ENCODE results near the gene PKP3.

Gene PKP3

GRCh38 chr11:403021-403760 is 9.2 kb downstream of the PKP3 start:
- Histone ChIP-seq H3K9ac (ENCODE audit: low read length) (no peak overlapping the region), H3K27ac (ENCODE audit: low read depth, low read length) (no peak overlapping the region), H3K4me3 (ENCODE audit: low read depth, low read length) (no peak overlapping the region), H3K36me3 (ENCODE audit: control insufficient read depth, insufficient read depth, low read length) (peaks cover 24% of the 10 kb centered on the region), H3K4me1 (ENCODE audit: control insufficient read depth, insufficient read depth, low read length) (peaks cover 13% of the 10 kb centered on the region), H3K9me3 (ENCODE audit: control insufficient read depth, insufficient read depth, low read depth, low read length) (no peaks in the 10 kb centered on the region), H3K27me3 (ENCODE audit: control insufficient read depth, insufficient read depth, low read length) (peaks cover 5% of the 10 kb centered on the region; the same call in 1 of the 2 replicates)

- Histone ChIP-seq H3K36me3 (ENCODE audit: control insufficient read depth, insufficient read depth, low read length) (peaks cover 21% of the 10 kb centered on the region), H3K9me3 (ENCODE audit: control insufficient read depth, insufficient read depth, low read depth, low read length) (no peaks in the 10 kb centered on the region), H3K9ac (ENCODE audit: low read length) (no peak overlapping the region), H3K4me3 (ENCODE audit: low read depth, low read length) (no peak overlapping the region), H3K4me1 (ENCODE audit: control insufficient read depth, insufficient read depth, low read length) (peaks cover 13% of the 10 kb centered on the region), H3K27me3 (ENCODE audit: control insufficient read depth, insufficient read depth, low read length) (peaks cover 10% of the 10 kb centered on the region; the same call in 1 of the 2 replicates), H3K27ac (ENCODE audit: low read depth, low read length) (no peak overlapping the region)
Observed at GRCh38 chr11:403761-404431, 9.9 kb downstream of the PKP3 start.

- H3K9me3 ChIP-seq (ENCODE audit: control insufficient read depth, insufficient read depth, low read depth, low read length), result no peaks in the 10 kb centered on the region
- no peak overlapping the region for H3K9ac ChIP-seq (ENCODE audit: low read length)
- H3K27me3 ChIP-seq (ENCODE audit: control insufficient read depth, insufficient read depth, low read length), result peaks cover 10% of the 10 kb centered on the region; the same call in 1 of the 2 replicates
- peaks cover 13% of the 10 kb centered on the region for H3K4me1 ChIP-seq (ENCODE audit: control insufficient read depth, insufficient read depth, low read length)
- H3K4me3 ChIP-seq (ENCODE audit: low read depth, low read length), result no peak overlapping the region
- H3K36me3 ChIP-seq (ENCODE audit: control insufficient read depth, insufficient read depth, low read length), result peaks cover 17% of the 10 kb centered on the region
- no peak overlapping the region for H3K27ac ChIP-seq (ENCODE audit: low read depth, low read length)
Observed at GRCh38 chr11:404551-405264, 10.7 kb downstream of the PKP3 start.

GRCh38 chr11:405323-405953 is 11.4 kb downstream of the PKP3 start:
- Histone ChIP-seq H3K9me3 (ENCODE audit: control insufficient read depth, insufficient read depth, low read depth, low read length) (no peaks in the 10 kb centered on the region), H3K9ac (ENCODE audit: low read length) (no peak overlapping the region), H3K4me3 (ENCODE audit: low read depth, low read length) (no peak overlapping the region), H3K4me1 (ENCODE audit: control insufficient read depth, insufficient read depth, low read length) (peaks cover 13% of the 10 kb centered on the region), H3K27ac (ENCODE audit: low read depth, low read length) (no peak overlapping the region), H3K36me3 (ENCODE audit: control insufficient read depth, insufficient read depth, low read length) (peaks cover 12% of the 10 kb centered on the region), H3K27me3 (ENCODE audit: control insufficient read depth, insufficient read depth, low read length) (peaks cover 10% of the 10 kb centered on the region; the same call in 1 of the 2 replicates)

- peak overlapping the region; percentile 59 for H3K4me3 ChIP-seq (ENCODE audit: low read depth, low read length)
- no peaks in the 10 kb centered on the region for H3K9me3 ChIP-seq (ENCODE audit: control insufficient read depth, insufficient read depth, low read depth, low read length)
- H3K27me3 ChIP-seq (ENCODE audit: control insufficient read depth, insufficient read depth, low read length), result peaks cover 10% of the 10 kb centered on the region; the same call in 1 of the 2 replicates
- H3K4me1 ChIP-seq (ENCODE audit: control insufficient read depth, insufficient read depth, low read length), result peaks cover 13% of the 10 kb centered on the region
- no peak overlapping the region for H3K9ac ChIP-seq (ENCODE audit: low read length)
- peaks cover 12% of the 10 kb centered on the region for H3K36me3 ChIP-seq (ENCODE audit: control insufficient read depth, insufficient read depth, low read length)
- no peak overlapping the region for H3K27ac ChIP-seq (ENCODE audit: low read depth, low read length)
Observed at GRCh38 chr11:405954-406795, 12.2 kb downstream of the PKP3 start.

- Histone ChIP-seq H3K9ac (ENCODE audit: low read length) (peak overlapping the region; percentile 19), H3K4me3 (ENCODE audit: low read depth, low read length) (peak overlapping the region; percentile 59), H3K36me3 (ENCODE audit: control insufficient read depth, insufficient read depth, low read length) (peaks cover 12% of the 10 kb centered on the region), H3K27ac (ENCODE audit: low read depth, low read length) (peak overlapping the region; percentile 53; the same call in 1 of the 2 replicates), H3K4me1 (ENCODE audit: control insufficient read depth, insufficient read depth, low read length) (peaks cover 13% of the 10 kb centered on the region), H3K9me3 (ENCODE audit: control insufficient read depth, insufficient read depth, low read depth, low read length) (no peaks in the 10 kb centered on the region), H3K27me3 (ENCODE audit: control insufficient read depth, insufficient read depth, low read length) (peaks cover 10% of the 10 kb centered on the region; the same call in 1 of the 2 replicates)
Observed at GRCh38 chr11:406796-407650, 13.0 kb downstream of the PKP3 start.

- no peak overlapping the region for H3K27ac ChIP-seq (ENCODE audit: low read depth, low read length)
- H3K9me3 ChIP-seq (ENCODE audit: control insufficient read depth, insufficient read depth, low read depth, low read length), result no peaks in the 10 kb centered on the region
- peak overlapping the region; percentile 29 for H3K4me3 ChIP-seq (ENCODE audit: low read depth, low read length)
- no peak overlapping the region for H3K9ac ChIP-seq (ENCODE audit: low read length)
- H3K4me1 ChIP-seq (ENCODE audit: control insufficient read depth, insufficient read depth, low read length), result peaks cover 13% of the 10 kb centered on the region
- H3K27me3 ChIP-seq (ENCODE audit: control insufficient read depth, insufficient read depth, low read length), result peaks cover 11% of the 10 kb centered on the region; the same call in 1 of the 2 replicates
- H3K36me3 ChIP-seq (ENCODE audit: control insufficient read depth, insufficient read depth, low read length), result peaks cover 12% of the 10 kb centered on the region
Observed at GRCh38 chr11:407651-408123, 13.7 kb downstream of the PKP3 start.

- Histone ChIP-seq H3K27me3 (ENCODE audit: control insufficient read depth, insufficient read depth, low read length) (peaks cover 18% of the 10 kb centered on the region; the same call in 1 of the 2 replicates), H3K27ac (ENCODE audit: low read depth, low read length) (no peak overlapping the region), H3K4me1 (ENCODE audit: control insufficient read depth, insufficient read depth, low read length) (peaks cover 13% of the 10 kb centered on the region), H3K4me3 (ENCODE audit: low read depth, low read length) (no peak overlapping the region), H3K9ac (ENCODE audit: low read length) (no peak overlapping the region), H3K9me3 (ENCODE audit: control insufficient read depth, insufficient read depth, low read depth, low read length) (no peaks in the 10 kb centered on the region), H3K36me3 (ENCODE audit: control insufficient read depth, insufficient read depth, low read length) (peaks cover 10% of the 10 kb centered on the region)
Observed at GRCh38 chr11:408154-409007, 14.4 kb downstream of the PKP3 start.

Measured in HUES6 (cell line).